H1 (cell line): ENCODE measurements around the gene ASB4. TPM values are rescaled to one million over a fixed set of nuclear protein-coding genes. Genes with fewer than 3 reads are reported as not detected.

ENCODE experiments used
- BRCA1 ChIP-seq: IDR thresholded peaks from 2 replicates; pipeline ENCODE4 v1.6.1; 2012; ENCODE audit warnings: low read depth, low read length, improper control_type of control experiment
- CHD1 ChIP-seq: IDR thresholded peaks from 2 replicates; pipeline ENCODE4 v1.6.1; 2012; ENCODE audit warnings: low read depth, low read length, improper control_type of control experiment
- CREB1 ChIP-seq: IDR thresholded peaks from 2 replicates; pipeline ENCODE4 v1.6.1; 2012; ENCODE audit warnings: inconsistent platforms
- EP300 ChIP-seq, 2 experiments: IDR thresholded peaks; 1 replicate in 1 of 2; 2 replicates in 1 of 2; pipeline ENCODE4 v1.6.1; 2011 to 2012; ENCODE audit warnings: low read depth in 2 of 2, low read length in 2 of 2, mild to moderate bottlenecking in 2 of 2, borderline replicate concordance in 1 of 2, inconsistent platforms in 1 of 2, moderate library complexity in 1 of 2
- HDAC6 ChIP-seq: IDR thresholded peaks from one replicate; pipeline ENCODE4 v1.7.1; 2012; ENCODE audit warnings: low read depth, mild to moderate bottlenecking, inconsistent platforms, low read length, moderate library complexity
- KDM4A ChIP-seq: IDR thresholded peaks from one replicate; pipeline ENCODE4 v1.7.1; 2012; ENCODE audit warnings: low read depth, mild to moderate bottlenecking, moderate library complexity, low read length, inconsistent platforms; ENCODE audit not compliant: severe bottlenecking
- MAFK ChIP-seq: IDR thresholded peaks from 2 replicates; pipeline ENCODE4 v1.6.1; 2012; ENCODE audit warnings: low read depth, mild to moderate bottlenecking, improper control_type of control experiment, low read length
- RNF2 ChIP-seq: fragments of 200-900, 300-1000 bp; sonication (generic); IDR thresholded peaks from 2 replicates; pipeline ENCODE4 v1.7.1; 2016; ENCODE audit warnings: borderline replicate concordance, low read depth, mild to moderate bottlenecking, antibody characterized with exemption, low read length; ENCODE audit not compliant: poor library complexity, severe bottlenecking; ENCODE audit errors: missing control alignments
- SAP30 ChIP-seq: fragments of 300-600 bp; sonication (generic); IDR thresholded peaks from 2 replicates; pipeline ENCODE4 v1.7.1; 2012; ENCODE audit warnings: low read length, moderate library complexity, mild to moderate bottlenecking, inconsistent platforms; ENCODE audit not compliant: insufficient read depth, insufficient replicate concordance
- SRF ChIP-seq: IDR thresholded peaks from 2 replicates; pipeline ENCODE4 v1.6.1; 2011; ENCODE audit warnings: mild to moderate bottlenecking, low read depth, low read length, moderate library complexity
- TCF12 ChIP-seq: IDR thresholded peaks from 2 replicates; pipeline ENCODE4 v1.6.1; 2011; ENCODE audit warnings: low read depth, mild to moderate bottlenecking, low read length
- polyA plus RNA-seq, 7 experiments: library from polyadenylated mRNA; depleted of rRNA in 3 of 7; stranded (reverse) in 5 of 7; unstranded in 2 of 7; fragments of >200 nt in 5 of 7; fragments of 200-250 nt in 2 of 7; gene quantifications; 1 replicate in 5 of 7; 2 replicates in 1 of 7; 4 replicates in 1 of 7; pipeline versions ENCODE4 v1.2.1 to v1.2.3, GENCODE V29; 2011 to 2013; ENCODE audit warnings: missing spikeins in 2 of 7, mixed read lengths in 2 of 7
- total RNA-seq: library from RNA; stranded (reverse); fragmentation: NEBNext Ultra II Directional; extraction: Animal tissue kit (Norgen Biotek cat#: 25700); gene quantifications from 2 replicates; pipeline ENCODE4 v1.2.1, GENCODE V29; 2021
- TF ChIP-seq, protein P1 (sequence below): IDR thresholded peaks from 2 replicates; pipeline ENCODE4 v1.6.1; 2012; ENCODE audit warnings: inconsistent platforms
- TF ChIP-seq, protein P2 (sequence below): IDR thresholded peaks from 2 replicates; pipeline ENCODE4 v1.6.1; 2012; ENCODE audit warnings: inconsistent platforms
- TF ChIP-seq, protein P3 (sequence below): IDR thresholded peaks from 2 replicates; pipeline ENCODE4 v1.6.1; 2011; ENCODE audit warnings: low read depth, mild to moderate bottlenecking, low read length; ENCODE audit not compliant: insufficient read depth

ASB4 gene
- total and polyA plus RNA-seq, 2 of the 8 experiments (the other 6 are each of a cell fraction or from before 2014, with no cell fraction given), result not detected

DNA sequence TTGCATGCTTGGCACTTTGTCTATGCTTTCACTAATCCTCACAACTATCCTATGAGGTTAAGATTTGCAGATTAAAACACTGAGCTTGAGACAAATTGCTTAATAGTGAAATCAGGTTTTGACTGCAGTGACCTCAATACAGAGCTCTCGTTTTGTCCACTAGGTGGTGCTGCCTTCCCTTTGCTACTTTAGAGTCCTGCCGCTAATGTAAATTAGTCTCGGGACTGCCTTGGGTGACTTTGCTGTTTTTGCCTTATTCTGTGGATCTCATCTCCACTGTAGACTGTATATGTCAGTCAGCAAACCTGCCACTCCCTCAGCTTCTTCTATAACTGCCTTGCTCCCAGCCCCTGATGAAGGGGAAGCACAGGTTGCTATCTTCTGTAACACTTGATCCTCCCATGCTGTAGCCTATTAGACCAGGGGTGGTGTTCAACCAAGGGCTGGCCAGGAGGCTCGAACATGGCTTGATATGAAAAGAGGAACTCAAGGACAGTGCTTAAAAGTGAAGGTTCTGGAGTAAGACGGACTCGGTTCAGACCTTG, 26.0 kb downstream of the ASB4 start (continued):
- TF ChIP-seq, protein P1, sequence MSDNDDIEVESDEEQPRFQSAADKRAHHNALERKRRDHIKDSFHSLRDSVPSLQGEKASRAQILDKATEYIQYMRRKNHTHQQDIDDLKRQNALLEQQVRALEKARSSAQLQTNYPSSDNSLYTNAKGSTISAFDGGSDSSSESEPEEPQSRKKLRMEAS, result no peak
- TF ChIP-seq RNF2 (no peak), TCF12 (no peak), CREB1 (no peak), EP300 (IDR thresholded peaks at IDR 0.05; ENCODE audit: borderline replicate concordance in 1 of 2, low read depth in 2 of 2, low read length in 2 of 2) (no peak), KDM4A (no peak), HDAC6 (no peak), SAP30 (no peak), CHD1 (no peak), BRCA1 (no peak), SRF (no peak), MAFK (peak; percentile 70; the same call in 1 of the 2 replicates)
- TF ChIP-seq, protein P2, sequence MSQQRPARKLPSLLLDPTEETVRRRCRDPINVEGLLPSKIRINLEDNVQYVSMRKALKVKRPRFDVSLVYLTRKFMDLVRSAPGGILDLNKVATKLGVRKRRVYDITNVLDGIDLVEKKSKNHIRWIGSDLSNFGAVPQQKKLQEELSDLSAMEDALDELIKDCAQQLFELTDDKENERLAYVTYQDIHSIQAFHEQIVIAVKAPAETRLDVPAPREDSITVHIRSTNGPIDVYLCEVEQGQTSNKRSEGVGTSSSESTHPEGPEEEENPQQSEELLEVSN, result no peak
- TF ChIP-seq, protein P3, sequence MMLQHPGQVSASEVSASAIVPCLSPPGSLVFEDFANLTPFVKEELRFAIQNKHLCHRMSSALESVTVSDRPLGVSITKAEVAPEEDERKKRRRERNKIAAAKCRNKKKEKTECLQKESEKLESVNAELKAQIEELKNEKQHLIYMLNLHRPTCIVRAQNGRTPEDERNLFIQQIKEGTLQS, result no peak
